SKM-1 (cell line): ENCODE measurements around the gene MUC6.

ENCODE experiments used
- DNase-seq: peaks from one replicate; lab custom pipeline; 2025; ENCODE audit not compliant: unreplicated experiment; lab: John Stamatoyannopoulos, UW

Gene MUC6

DNA sequence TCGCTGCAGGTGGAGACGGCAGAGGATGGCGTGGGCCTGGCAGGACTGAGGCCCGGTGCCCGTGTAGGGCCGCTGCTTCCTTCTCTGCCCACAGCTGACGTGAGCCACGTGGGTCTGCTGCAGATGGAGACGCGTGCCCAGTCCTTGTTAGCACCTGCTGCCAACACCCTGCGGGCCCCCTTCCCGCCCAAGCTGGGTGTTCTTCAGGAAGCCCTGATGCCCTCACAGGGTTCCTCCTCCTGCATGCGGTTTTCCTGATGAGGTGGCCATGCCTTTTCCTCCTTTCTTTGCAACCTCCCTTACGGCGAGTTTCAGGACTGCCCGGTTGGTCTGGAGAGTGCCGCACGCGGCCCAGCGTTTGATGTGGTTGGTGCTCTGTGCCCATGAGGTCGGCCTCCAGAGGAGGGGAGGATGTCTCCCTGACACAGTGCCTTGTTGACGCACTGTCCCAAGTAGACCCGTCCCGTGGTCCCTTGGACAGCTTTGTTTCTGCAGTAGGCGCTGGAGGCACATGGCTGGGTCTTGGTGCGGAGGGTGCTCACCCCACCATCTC, 66.1 kb downstream of the MUC6 start:
- no peak for DNase-seq

DNA sequence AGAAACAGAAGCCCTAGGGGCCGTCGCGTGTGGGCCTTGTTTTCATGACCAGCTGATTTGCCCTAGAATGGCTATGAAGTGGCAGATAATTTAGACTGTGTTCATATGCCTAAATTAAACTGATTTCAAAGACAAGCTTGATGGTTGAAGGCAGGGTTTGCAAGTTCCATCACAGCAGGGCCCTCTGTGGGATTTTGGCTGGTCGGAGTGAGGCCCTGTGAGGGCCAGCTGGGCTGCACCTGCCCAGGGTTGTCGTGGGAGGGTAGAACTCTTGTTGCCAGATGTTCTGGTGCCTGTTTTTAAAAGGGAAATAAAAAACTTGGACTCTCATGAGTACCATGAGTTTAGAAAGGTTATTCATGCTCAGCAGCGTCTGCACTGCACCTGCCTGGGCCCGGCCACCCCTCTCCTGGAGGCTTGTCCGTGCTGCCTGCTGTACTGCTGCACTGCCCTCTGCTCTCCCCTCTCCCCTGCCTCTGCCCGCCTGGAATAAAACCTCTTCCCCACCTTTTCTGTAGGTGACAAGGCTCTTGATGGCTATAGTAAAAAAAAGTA, 66.8 kb downstream of the MUC6 start:
- DNase-seq: no peak

DNA sequence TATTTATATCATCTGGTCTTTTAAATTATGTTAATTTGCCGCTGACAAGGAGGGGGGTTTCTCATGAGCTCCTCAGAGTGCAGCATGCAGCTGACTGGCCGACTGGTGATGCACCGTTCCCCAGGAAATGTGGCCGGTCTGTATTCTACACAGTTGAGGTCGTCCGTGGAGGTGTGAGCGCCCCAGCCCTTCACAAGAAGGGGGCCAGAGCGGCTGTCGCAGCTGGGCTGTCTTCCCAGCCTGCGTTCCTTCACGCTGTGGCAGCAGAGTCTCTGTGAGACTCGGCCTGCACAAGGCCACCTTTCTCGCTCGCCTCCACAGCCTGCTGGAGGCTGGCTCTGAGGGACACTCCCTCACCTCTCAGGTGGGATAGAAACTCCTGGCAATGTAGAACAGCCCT, 67.7 kb downstream of the MUC6 start:
- DNase-seq: no peak

DNA sequence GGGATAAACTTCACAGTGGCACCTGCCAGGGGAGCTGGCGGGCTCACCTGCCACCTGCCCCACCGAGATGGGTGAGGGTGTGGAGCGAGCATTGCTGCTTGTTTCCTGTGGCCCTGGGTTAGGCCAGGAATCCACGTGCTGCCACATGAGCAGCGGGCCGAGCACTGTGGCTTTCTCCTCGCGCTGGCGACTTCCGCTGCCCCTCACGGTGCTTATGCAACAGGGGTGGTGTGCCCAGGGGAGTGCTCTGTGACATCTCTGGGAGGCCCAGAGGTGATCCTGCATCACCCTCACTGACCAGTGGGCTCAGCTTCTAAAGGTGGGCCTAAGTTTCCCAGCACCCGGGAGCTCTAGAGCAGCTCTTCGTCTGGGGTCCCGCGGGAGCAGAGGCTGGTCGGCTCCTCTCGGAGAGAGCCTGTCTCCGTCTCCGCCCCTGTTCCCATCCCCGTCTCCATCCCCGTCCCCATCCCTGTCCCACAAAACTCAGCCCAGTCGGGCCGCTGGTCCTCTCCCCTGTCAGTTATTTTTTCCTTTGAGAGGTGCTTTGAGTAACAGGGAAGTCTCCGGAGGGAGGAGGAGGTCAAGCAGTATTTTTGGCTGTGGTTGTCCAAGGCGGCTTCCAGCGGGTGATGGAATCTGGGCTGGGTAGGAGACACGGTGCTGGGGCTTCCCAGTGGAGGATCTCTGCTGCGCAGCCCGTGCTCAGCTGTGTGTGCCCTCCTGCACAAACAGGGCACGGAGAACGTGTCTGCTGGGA, 68.3 kb downstream of the MUC6 start:
- DNase-seq: no peak

DNA sequence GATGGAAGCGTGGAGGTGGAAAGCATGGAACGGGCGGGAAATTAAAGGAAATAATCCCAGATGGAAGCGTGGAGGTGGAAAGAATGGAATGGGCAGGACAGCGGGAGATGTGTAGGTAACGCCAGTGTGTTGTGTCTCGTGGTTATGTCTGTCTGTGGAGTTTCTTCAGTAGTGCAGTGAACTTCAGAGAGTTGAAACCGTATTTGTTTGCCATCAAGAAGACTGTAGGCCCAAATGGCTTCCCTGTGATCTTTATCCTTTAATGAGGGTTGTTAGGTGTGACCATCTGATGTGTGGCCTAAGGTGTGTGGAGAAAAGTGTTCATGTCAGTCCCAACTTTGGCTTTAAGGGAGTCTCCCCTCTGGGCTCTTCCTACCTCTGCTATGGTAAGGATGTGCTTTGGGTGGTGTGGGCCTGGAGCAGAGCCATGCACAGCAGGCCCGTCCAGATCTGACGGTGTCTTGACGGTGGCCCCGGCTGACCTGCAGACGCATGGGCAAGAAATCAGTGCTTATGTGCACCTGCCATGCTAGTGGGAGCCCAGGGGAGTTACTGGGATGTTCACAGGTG, 71.2 kb downstream of the MUC6 start:
- no peak for DNase-seq

DNA sequence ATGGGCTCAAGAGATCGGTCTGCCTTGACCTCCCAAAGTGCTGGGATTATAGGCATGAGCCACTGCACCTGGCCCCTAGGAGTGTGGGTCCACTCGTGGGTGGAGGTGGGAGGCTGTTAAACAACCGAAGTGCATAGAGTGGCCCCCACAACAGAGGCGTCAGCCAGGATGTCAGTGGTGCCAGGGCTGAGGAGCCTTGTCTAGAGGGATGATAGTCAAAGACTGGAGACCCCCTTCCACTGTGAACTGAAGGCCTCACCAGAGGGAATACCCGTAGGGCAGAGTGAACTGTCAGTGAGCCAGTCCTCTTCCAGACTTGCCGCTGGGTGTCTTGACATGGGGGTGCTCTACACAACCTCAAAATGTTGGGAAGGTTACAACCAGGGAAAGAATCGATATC, 72.7 kb downstream of the MUC6 start:
- no peak for DNase-seq
